Measurements from ENCODE around the gene ZMYND8.
"Not testable (repeated sequence)": the region's sequence is repeated elsewhere in the genome, so short reads cannot be mapped to it uniquely, and the experiment has no call there.

The ZMYND8 gene

DNA sequence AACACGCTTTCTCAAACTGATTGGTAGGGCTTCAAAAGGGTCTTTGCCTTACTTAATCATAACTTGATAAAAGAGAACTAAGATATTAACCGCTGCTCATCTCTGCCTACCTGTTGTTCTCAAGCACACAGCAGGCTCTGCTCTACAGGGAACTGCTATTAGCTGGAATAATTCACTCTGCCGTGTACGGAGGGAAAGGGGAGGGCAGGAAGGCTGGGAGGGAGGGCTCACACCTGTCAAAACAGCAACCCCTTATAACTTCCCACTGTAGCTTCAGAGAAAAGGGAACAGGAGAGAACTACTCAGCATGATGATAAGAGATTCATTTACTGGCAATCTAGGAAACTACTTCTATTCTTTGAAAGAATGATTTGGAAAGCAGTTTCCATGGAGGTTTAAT lies 75.1 kb downstream of the ZMYND8 start:
- no peak for DNase-seq

DNA sequence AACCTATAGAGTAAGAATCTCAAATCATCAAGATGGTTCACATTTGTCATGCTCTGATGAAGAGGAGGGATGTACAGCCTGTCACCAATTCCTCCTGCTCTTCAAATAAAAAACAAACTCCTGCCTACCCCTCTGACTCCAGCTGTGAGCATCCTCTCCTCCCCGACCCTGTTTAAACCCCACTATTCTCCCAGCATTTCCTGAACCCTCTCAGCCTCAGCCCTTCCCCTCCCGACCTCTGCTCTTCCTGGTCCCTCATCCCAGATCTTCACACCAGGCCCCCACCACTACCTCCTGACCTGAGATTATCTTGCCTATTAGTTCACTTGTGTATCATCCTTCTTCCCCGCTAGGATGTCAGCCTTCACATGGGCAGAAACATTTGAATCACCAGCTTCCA lies 75.8 kb downstream of the ZMYND8 start:
- no peak for DNase-seq

DNA sequence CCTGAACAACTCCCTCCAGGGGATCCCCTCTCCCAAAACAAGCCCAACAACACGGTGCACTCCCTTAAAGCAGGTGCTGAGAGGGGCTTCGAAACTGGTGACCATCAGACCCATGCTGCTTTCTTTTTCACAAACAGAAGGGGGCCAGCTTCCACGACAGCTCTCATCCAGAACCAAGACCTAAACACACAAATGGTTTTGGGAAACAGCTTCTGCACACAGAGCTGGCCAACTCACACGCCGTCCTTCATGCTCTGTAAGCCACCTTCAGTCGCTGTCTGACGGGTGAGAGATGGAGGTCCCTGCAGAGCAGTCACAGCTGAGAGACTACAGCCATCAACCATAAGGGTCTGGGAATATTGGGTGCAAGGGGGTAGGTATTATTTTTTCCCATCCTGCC lies 76.3 kb downstream of the ZMYND8 start:
- DNase-seq, result no peak

DNA sequence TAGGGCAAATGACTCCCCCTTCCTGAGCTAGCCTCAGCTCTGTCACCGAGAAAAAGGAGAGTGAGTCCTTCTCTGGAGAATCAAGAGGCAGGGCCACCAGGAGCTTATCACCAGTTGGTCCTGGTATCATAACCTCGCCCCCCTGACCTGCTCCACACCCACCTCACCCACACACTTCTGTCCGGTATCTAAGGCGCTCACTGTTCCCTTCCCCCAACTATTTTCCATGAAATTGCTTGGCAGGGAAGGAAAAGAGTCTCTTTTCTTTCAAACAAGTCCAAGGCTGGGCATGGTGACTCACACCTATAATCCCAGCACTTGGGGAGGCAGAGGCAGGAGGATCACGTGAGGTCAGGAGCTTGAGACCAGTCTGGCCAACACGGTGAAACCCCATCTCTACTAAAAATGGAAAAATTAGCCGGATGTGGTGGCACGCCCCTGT lies 77.6 kb downstream of the ZMYND8 start:
- DNase-seq, result no peak

DNA sequence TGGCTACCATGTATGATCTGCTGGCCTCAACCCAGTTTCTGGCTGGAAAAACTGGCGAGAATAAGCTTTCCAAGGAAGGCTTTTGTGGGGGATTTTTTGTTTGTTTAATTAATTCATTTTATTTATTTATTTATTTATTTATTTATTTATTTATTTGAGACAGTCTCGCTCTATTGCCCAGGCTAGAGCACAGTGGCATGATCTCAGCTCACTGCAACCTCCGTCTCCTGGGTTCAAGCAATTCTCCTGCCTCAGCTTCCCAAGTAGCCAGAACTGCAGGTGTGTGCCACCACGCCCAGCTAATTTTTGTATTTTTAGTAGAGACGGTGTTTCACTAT lies 79.0 kb downstream of the ZMYND8 start:
- not testable (repeated sequence) for DNase-seq

DNA sequence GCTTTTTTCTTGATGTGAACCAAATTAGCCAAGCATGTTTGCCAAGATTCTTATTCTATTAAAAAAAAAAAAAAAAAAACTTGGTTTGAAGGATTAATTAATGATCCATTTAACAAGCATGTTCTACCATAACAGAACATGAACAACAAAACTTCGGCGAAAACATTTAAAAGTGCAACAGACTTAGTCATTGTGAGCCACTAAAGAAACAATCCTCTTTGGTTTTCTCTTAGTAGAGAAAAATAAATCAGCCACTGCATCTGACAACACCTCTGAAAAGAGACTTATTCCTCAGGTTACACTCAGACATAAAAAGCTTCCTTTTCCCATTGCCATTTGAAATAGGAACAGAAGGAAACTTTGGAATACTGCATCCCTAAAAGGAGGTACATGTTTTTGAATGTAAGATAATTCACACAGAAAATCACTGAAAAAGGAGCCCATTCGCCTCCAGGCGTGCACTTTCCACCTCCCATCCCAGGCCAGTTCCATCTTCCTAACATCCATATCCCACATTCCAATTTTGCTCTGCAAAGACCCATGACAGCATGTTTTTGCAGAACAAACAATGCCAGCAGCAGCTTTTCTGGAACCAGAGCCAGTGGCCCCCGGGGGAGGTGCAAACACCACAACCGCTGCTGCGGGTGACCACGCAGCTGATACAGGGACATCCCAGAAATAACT lies 79.5 kb downstream of the ZMYND8 start:
- DNase-seq, result no peak

DNA sequence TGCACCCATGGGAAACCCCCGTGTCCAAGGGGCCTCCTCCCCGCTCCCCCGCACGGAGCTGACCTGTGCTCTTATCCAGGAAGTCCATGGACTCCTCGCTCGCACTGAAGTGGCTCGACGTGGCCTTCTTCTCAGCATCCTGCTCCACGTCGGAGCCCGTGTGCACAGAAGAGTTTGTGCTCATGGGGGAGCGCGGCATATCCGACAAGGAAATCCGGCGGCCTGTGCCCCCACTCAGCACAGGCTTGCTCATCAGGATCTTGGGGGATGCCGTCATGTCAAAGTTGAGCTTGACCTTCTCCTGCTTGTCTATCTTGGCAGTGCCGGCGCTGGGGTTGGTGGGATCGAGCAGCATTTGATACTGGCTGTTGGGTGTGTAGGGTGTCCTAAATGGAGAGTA lies 80.2 kb downstream of the ZMYND8 start:
- no peak for DNase-seq

DNA sequence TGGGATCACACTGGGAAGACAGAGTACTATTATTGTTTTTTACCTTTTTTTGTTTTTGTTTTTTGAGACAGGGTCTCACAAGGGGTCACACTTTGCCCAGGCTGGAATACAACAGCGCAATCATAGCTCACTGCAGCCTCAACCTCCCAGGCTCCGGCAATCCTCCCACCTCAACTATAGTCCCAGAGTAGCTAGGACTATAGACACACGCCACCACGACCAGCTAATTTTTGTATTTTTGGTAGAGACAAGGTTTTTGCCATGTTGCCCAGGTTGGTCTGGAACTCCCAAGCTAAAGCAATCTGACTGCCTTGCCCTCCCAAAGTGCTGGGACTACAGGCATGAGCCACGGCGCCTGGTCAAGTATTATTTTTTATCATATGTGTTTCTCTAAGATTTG lies 81.0 kb downstream of the ZMYND8 start:
- DNase-seq, result no peak

DNA sequence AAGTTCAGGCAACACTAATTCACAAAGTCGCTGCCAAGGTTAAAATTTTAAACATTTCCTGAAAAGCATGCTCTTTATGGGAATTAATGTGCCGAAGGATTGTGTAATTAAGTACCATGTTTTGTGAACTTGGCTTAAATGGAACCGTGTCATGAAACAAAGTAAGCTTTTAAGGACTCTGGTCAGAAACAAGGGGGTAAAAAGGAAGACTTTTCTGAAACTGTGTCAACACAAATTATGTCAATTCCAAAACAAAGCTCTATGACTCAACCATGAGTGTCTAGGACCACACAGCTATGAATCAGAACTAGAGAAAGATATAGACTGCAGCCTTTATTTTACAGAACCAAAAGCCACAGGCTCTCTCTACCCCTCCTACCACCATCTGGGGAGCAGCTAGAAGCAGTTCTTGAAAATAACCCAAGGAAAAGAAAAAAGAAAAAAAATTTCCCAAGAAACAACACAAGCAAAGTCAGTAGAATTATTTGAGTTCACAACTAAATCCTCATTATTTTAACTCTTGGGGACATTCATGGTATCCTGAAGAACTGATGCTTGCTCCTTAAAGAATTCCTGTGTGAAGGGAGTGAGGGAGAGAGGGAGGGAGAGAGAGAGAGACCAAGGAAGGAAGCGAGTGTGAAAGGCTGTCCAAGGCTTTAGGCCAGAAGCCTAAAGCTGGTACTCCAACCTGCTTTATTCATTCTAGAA lies 81.9 kb downstream of the ZMYND8 start:
- no peak for DNase-seq

DNA sequence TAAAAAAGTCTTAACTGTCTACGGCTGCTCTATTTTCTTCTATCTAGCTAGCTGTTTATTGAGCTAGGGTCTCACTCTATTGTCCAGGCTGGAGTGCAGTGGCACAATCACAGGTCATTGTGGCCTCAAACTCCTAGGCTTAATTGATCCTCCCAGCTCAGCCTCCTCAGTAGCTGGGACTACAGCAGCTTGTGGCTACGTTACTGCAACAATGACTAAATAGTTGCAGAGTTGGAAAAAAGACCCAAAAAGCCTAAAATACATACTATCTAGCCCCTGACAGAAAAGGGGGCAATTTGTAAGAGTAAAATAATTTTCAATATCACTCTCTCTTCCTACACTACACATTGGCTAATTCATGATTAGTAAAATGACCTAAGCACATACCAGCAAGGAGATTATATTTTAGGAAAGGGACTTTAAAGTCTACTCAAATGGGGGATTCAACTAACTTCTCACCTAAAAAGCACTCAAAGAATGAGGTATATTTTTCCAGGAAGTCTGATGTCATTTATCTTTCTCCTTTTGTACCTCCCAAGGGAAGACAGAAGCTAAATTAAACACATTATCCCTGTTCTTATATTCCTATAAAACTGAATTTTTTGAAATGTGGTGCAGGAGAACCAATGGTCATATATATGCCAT lies 82.8 kb downstream of the ZMYND8 start:
- DNase-seq, result no peak

DNA sequence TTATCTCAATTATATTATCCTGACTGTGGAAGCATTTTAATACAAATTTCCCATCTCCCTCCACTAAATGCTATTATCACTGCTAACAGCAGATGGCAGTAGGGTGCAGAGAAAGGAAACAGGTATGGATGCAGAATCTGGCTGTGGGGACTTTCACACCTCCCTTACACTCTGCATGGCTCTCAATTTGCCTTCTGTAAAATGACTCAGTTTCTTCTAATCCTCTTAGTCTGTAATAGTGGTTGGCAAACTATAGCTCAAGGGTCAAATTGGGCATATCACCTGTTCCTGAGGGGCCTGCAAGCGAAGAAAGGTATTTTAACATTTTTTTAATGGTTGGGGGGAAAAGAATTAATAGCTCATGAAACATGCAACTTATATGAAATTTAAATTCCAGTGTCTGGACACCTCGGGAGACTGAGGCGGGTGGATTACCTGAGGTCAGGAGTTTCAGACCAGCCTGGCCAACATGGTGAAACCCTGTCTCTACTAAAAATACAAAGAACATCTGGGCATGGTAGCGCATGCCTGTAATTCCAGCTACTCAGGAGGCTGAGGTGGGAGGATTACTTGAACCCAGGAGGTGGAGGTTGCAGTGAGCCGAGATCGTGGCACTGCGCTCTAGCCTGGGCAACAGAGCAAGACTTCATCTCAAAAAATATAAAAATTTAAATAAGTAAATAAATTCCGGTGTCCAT lies 83.5 kb downstream of the ZMYND8 start:
- DNase-seq, result peak; percentile 68

DNA sequence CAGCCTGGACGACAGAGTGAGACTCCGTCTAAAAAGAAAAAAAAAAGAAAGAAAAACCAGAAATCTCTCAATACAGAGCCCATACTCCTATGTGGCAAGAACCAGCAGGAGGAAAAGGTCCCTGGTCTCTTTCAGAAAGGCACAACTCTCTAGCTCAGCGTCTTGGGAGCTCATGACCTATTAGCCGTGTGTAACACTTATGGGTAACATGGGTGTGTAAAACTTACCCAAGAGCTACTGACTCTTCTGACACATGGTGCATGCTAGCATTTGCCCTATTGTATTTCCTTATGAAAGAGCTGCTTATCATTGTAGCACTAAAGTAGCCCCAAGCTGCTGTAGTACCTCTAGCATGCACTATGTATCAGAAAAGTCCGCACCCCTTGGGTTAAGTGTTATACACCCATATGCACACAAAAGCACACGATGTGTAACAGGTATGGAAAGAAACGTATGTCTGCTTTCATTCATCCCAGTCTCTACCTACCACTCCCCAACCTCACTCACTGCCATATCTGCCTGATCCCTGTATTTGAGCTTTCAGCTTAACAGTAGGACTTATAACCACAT lies 85.4 kb downstream of the ZMYND8 start:
- DNase-seq, result no peak

DNA sequence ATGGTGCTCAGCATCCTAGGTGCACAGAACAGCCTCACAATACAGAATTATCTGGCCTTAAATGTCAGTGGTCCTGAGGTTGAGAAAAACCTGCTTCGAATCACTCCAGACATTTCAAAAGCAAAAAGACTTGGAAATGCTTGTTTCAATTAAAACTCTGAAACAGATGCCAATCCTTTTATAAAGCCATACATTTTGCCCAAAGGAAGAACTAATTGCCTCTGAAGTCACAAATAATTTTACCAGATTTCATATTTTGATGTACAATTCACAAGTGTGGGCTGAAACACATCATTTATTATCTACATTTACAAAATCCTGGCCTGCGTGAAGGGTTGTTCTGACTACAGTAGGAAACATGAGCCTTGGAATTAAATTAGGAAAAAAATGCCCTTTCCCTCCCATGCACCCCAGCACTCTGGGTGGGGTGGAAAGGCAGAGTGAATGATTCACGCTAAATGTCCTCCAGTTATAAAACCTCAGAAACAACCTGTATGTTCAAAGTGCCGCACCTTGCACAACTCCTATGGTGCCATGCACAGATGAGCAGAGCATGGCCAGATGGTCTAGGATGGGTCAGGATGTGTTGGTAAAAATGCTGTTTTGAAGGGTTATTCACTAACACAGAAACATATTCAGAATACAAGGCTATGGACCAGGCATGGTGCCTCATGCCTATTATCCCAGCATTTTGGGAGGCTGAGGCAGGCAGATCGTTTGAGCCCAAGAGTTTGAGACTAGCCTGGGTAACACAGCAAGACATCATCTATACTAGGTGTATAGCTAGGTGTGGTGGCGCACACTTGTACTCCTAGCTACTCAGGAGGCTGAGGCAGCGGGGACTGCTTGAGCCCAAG lies 87.0 kb downstream of the ZMYND8 start:
- no peak for DNase-seq

DNA sequence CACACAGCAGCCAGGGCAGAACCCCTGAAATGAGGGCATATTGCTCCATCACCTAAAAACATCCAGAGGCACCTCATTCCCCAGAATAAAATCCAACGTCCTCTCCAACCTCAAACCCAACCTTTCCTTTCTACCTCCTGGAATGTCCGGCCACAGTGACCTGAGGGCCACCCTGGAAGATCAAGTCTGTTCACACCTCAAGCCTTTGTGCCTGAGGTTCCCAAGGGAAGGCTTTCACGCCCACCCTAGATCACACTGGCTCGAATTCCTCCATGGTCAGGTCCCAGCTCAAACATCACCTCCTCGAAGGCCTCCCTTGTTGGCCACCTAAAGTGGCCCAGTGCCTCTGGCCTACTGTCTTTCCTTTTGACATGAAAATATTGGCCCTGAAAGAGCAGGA lies 88.9 kb downstream of the ZMYND8 start:
- DNase-seq, result no peak

DNA sequence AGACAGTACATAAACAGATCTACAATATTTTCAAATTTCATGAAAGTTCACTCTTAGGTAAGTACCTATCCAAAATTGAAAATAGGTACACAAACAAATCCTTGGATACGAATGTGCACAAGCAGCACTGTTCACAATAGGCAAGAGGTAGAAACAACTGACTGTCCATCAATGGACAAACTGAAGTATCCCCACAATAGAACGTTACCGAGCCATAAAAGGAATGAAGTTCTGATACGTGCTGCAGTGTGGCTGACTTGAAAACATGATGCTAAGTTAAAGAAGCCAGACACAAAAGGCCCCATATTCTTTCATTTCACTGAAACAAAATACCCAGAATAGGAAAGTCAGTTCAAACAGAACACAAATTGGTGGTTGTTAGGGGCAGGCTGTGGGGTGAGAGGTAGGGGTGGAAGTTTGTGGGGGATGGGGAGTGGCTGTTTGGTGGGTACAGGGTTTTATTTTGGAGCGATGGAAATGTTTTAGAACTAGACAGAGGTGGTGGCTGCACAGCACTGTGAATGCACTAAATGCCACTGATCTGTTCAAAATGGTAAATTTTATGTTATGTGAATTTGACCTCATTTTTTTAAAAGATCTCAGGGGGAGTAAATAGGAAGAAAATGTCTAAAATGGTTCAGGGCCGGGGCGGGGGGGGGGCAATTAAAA lies 89.5 kb downstream of the ZMYND8 start:
- no peak for DNase-seq

DNA sequence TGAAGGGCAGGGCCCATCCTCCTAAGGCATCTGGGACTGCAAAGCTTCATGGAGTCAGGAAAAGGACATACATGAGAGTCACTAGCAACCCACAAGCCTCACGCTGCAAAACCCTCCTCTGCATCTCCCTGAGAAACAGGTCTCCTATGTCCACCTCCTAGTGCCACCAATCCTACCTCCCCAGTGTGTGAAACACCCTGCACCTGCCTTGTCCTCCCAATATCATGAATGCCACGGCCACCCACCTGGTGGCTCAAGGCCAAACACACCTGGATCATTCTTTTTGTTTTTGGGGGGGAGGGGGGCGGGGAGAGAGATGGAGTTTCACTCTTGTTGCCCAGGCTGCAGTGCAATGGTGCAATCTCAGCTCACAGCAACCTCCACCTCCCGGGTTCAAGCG lies 90.5 kb downstream of the ZMYND8 start:
- no peak for DNase-seq

DNA sequence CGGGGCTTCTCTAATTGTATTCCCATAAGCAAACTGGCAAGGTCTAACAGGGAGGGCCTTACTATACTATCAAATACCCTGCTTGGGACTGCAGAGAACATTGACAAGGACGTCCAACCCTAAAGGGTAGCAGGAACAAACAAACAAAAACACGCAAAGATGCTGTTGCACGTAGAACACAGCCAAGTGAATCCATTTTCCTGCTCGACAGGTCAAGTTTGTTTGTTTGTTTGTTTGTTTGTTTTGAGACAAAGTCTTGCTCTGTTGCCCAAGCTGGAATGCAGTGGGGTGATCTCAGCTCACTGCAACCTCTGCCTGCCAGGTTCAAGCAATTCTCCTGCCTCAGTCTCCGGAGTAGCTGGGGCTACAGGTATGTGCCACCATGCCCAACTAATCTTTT lies 91.3 kb downstream of the ZMYND8 start:
- DNase-seq, result no peak

DNA sequence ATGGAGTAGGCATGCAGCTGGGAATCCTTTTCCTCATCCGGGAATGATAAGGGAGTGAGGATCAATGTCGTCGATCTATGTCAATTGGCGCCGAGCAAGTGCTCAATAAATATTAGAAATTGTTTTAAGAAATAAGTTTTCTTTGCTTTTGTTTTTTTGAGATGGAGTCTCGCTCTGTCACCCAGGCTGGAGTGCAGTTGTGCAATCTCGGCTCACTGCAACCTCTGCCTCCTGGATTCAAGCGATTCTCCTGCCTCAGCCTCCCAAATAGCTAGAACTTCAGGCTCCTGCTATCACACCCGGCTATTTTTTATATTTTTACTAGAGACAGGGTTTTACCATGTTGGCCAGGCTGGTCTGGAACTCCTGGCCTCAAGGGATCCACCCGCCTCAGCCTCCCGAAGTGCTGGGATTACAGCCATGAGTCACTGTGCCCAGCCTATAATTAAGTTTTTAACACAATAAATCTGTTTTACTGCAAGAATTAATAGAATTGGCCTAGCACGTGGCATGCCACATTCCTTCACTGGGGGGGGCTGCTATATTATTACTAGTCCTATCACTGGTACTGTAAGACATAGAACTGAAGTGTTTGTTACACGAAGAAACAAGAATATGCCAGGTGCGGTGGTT lies 92.2 kb downstream of the ZMYND8 start:
- not testable (repeated sequence) for DNase-seq

DNA sequence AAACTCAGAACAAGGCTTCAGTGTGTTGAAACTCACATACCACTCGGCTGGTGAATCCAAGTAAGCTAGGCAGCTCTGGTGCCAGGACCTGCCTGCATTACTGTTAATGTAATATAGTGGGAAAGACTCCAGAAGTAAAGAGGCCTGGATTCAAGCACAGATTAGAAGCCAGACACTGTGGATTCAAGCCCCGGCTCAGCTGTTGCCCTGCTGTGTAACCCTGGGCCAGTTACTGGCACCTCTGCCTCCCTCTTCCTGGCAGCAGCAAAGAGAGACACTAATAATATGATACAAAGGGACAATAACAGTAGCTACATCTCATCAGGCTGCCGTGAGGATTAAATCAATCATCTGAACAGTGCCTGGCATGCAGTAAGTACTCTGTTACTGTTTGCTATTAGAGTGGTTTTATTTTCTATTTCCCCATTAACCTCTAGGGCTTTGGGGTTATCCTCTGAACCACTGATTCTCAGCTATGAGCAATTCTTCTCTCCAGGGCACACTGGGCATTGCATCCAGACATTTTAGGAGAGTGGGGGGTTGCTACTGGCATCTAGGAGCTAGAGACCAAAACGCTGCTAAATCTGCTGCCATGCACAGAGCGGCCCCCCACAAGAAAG lies 92.9 kb downstream of the ZMYND8 start:
- DNase-seq, result no peak

DNA sequence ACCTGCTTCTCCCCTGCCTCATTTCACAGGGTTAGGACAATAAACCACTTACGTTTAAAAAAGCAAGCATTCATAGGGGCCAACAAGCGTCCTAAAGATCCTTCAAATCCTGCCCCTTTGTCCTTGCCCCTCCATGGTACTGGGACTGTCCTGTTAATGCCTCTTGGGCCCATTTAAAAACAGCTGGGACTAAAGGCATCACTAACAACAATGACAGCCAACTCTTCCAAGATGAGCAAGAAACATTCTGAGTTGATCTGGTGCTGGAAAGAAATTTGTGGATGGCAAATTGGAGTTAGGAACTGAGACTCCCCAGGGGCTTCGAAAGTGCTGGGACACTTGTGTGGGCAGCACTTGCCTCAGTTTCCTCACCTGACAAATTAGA lies 93.4 kb downstream of the ZMYND8 start:
- no peak for DNase-seq

Data from NCI-H526 treated with DMSO at 0.1 percent for 48 hours (cell line).